Gastrocnemius medialis (tissue), 4 donors: Measurements from ENCODE around the gene C16orf96.

Source experiments
- CTCF ChIP-seq, 5 experiments: fragments of 450-650 bp in 3 of 5; fragments of 200-600 bp in 2 of 5; sonication (generic) in 2 of 5; IDR thresholded peaks in 4 of 5; conservative IDR thresholded peaks in 1 of 5; 1 replicate in 4 of 5; 2 replicates in 1 of 5; pipeline ENCODE4 v1.5.1; 2016 to 2019; ENCODE audit warnings: antibody characterized with exemption in 5 of 5, mild to moderate bottlenecking in 3 of 5, moderate library complexity in 3 of 5
- POLR2A ChIP-seq, 2 donors: fragments of 450-650 bp; IDR thresholded peaks; one replicate each; pipeline ENCODE4 v1.6.1; 2017; ENCODE audit warnings: antibody characterized with exemption in 2 of 2, mild to moderate bottlenecking in 2 of 2, moderate library complexity in 2 of 2

GRCh38 chr16:4512473-4512872 is 43.7 kb upstream of the C16orf96 start:
- TF ChIP-seq CTCF (IDR thresholded peaks at IDR 0.05 in 4 of 5, conservative IDR thresholded peaks at IDR 0.05 in 1 of 5) (no peak), POLR2A (IDR thresholded peaks at IDR 0.05) (no peak)
